Breast epithelium (tissue), 4 donors: ENCODE results near the gene NEURL4. TPM values are rescaled to one million over a fixed set of nuclear protein-coding genes. Genes with fewer than 3 reads are reported as not detected.

Experiments
- DNase-seq, 2 donors: peaks; one replicate each; pipeline ENCODE4 v3.0.0-alpha.2; 2019; ENCODE audit warnings: low spot score in 2 of 2
- H3K27ac ChIP-seq, 2 donors: fragments of 200-600 bp; sonication (generic) in 1 of 2; one replicate each; pipeline ENCODE4 v1.5.1; 2016 to 2019; ENCODE audit warnings: mild to moderate bottlenecking in 1 of 2
- H3K27me3 ChIP-seq, 2 donors: fragments of 200-600 bp; sonication (generic) in 1 of 2; one replicate each; pipeline versions ENCODE4 v1.5.1 to v1.6.0; 2017 to 2019; ENCODE audit warnings: control low read depth in 1 of 2, mild to moderate bottlenecking in 1 of 2
- H3K36me3 ChIP-seq: fragments of 200-600 bp; one replicate; pipeline ENCODE4 v1.5.1; 2019
- H3K4me1 ChIP-seq, 2 donors: fragments of 200-600 bp; sonication (generic); one replicate each; pipeline ENCODE4 v1.5.1; 2016 to 2019; ENCODE audit warnings: control low read depth in 1 of 2
- H3K4me3 ChIP-seq, 3 donors: fragments of 200-600 bp; sonication (generic); 1 replicate in 2 of 3; 2 replicates in 1 of 3; pipeline ENCODE4 v1.5.1; 2016 to 2019; ENCODE audit warnings: mild to moderate bottlenecking in 3 of 3, moderate library complexity in 2 of 3
- H3K9me3 ChIP-seq, 2 donors: fragments of 200-600 bp; sonication (generic) in 1 of 2; one replicate each; pipeline ENCODE4 v1.5.1; 2016 to 2019; ENCODE audit warnings: control low read depth in 1 of 2
- POLR2A ChIP-seq: fragments of 450-650 bp; IDR thresholded peaks from one replicate; pipeline ENCODE4 v1.6.1; 2016; ENCODE audit warnings: antibody characterized with exemption, mild to moderate bottlenecking, moderate library complexity
- POLR2AphosphoS5 ChIP-seq, 3 donors: sonication (generic); formaldehyde crosslinking; IDR thresholded peaks; one replicate each; pipeline ENCODE4 v1.6.1; 2017; ENCODE audit warnings: antibody characterized with exemption in 3 of 3
- intact Hi-C: fragments of 100-400 bp; cut with DNase I; formaldehyde crosslinking; loops from one replicate; pipeline ENCODE4 v1.15.1; 2023; ENCODE audit warnings: low total_unique reads
- total RNA-seq, 3 donors: library from RNA; depleted of rRNA; stranded (reverse); fragments of >200 nt; gene quantifications; one replicate each; pipeline ENCODE4 v1.1.0, GENCODE V29; 2016
- TF ChIP-seq, protein P1 (sequence below), 3 donors: fragments of 450-650 bp; IDR thresholded peaks; one replicate each; pipeline ENCODE4 v1.5.1; 2016 to 2017; ENCODE audit warnings: antibody characterized with exemption in 3 of 3, mild to moderate bottlenecking in 3 of 3, moderate library complexity in 3 of 3

The NEURL4 gene
- total RNA-seq, 3 donors from 2014 or later: 15.0 to 22.9 (median 17.4) TPM

DNA sequence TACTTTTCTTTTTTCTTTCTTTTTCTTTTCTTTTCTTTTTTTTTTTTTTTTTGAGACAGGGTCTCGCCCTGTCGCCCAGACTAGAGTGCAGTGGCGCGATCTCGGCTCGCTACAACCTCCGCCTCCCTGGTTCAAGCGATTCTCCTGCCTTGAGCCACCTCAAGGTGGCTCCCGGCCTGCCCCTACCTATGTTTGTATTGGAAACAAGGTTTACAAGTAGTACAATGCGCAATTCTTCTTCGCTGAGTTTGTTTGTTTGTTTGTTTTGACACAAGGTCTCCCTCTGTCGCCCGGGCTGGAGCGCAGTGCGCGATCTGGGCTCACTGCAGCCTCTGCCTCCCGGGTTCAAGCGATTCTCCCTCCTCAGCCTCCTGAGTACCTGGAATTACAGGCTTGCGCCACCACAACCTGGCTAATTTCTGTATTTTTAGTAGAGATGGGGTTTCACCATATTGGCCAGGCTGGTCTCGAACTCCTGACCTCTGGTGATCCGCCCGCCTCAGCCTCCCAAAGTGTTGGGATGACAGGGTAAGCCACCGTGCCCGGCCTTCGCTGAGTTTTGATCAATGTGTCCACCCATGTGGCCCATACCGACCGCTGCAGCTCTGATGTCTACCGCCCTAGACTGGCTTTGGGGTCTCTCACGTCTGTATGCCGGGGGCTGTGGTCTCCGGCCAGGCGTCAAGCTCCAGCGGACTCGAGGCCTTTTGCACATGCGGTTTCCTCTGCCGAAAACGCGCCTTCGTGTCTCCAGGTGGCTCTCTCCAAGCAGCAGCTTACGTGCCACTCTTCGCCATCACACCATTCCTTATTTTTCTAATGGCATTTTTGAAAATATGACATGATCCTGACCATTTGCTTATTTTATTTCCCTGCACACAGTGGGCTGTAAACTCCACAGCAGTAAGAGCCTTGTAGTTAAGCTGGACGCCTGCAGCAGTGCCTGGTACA lies 33.6 kb downstream of the NEURL4 start:
- no peak for DNase-seq
- Histone ChIP-seq H3K4me1 (peaks cover 4% of the 10 kb centered on the region in 2 donors), H3K27me3 (no peaks in the 10 kb centered on the region), H3K9me3 (no peaks in the 10 kb centered on the region), H3K27ac (peak overlapping the region; percentile 26 to 29), H3K4me3 (peak overlapping the region in 2 of 3 donors; percentile 46 to 58), H3K36me3 (no peaks in the 10 kb centered on the region)
- TF ChIP-seq POLR2A (no peak), POLR2AphosphoS5 (IDR thresholded peaks at IDR 0.05) (no peak)
- TF ChIP-seq, protein P1, sequence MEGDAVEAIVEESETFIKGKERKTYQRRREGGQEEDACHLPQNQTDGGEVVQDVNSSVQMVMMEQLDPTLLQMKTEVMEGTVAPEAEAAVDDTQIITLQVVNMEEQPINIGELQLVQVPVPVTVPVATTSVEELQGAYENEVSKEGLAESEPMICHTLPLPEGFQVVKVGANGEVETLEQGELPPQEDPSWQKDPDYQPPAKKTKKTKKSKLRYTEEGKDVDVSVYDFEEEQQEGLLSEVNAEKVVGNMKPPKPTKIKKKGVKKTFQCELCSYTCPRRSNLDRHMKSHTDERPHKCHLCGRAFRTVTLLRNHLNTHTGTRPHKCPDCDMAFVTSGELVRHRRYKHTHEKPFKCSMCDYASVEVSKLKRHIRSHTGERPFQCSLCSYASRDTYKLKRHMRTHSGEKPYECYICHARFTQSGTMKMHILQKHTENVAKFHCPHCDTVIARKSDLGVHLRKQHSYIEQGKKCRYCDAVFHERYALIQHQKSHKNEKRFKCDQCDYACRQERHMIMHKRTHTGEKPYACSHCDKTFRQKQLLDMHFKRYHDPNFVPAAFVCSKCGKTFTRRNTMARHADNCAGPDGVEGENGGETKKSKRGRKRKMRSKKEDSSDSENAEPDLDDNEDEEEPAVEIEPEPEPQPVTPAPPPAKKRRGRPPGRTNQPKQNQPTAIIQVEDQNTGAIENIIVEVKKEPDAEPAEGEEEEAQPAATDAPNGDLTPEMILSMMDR (IDR thresholded peaks at IDR 0.05): peak in 1 of 3 donors; percentile 17
- intact Hi-C loops: loop anchor here (2.0 kb wide), 1 partner anchor 15 kb away; the partner anchor contains the start of gene SLC2A4

DNA sequence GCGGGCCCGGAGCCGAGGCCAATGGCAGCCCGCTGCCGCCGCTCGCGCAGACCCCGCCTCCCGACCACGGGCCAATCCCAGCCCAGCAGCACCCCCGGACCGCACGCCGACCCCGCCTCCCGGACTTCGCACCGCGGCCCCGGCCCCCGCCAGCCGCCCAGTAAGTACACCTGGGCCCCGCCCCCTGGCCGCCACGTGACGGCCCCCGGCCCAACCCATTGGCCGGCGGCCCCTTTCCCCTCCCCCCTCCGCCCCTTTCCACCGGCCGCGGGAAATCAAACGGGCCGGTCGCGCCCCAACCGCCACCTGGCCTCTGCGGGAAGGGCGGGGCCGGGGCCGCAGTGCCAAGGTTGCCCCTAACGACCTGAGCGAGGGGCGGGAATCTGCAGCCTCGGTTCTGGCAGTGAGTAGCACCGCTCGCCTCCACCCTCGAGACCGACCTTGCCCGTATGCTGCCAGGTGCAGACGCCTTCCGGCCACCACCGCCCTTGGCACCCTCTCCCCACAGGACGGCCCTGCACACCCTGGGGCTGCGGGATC lies 34.5 kb downstream of the NEURL4 start, which contains the start of gene YBX2:
Gene YBX2 (minus strand): TSS at position 26 of the 540 bp plus-strand sequence. CDS start 139 bp downstream, outside the sequence.
- DNase-seq: peak; percentile 77 to 83
- Histone ChIP-seq H3K4me1 (peaks cover 4% of the 10 kb centered on the region in 2 donors), H3K9me3 (no peaks in the 10 kb centered on the region), H3K27me3 (no peaks in the 10 kb centered on the region), H3K4me3 (peak within 1 kb of the TSS; percentile 0 to 58 (median 46)), H3K36me3 (no peaks in the 10 kb centered on the region), H3K27ac (peak within 1 kb of the TSS; percentile 63 to 71)
- TF ChIP-seq POLR2A (no peak), POLR2AphosphoS5 (IDR thresholded peaks at IDR 0.05) (no peak)
- intact Hi-C loops: loop anchor here (2.0 kb wide), 1 partner anchor 14 kb away; the partner anchor contains the start of gene SLC2A4

DNA sequence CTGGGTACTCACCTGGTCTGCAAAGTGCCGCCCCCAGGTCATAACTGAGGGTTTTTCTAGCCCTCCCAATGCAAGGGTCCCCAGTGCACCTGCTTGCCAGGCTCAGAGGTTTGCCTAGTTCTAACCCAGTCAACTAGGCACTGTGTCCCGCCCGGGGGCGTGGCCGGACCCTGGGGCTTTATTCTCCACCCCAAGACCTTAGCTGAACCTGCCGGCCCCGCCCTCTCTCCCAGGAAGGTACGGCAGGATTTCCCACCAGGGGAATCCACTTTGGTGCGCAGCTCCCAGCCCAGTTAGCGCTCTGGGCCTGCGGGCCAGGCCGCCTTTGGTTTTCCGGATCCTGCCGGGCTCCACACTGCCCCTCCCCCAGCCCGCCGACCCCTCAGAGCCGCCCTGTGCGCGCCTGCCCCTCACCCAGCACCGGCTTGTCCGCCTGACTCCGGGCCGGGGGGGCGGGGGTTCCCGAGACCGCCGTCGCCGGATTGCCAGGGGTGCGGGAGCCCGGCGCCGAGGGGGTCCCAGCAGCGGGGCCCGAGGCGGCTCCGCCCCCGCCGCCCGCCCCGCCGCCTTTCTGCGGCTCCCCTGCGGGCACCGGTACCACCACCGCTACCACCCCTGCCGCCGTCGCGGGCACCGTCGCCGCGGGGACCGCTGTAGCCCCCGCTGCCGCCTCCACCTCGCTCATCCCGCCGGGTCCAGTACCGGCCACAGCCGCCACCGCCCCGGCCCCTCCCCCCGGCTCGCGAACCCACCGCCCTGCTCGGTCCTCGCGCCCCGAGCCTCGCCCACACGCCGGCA lies 35.1 kb downstream of the NEURL4 start:
- TF ChIP-seq POLR2AphosphoS5 (IDR thresholded peaks at IDR 0.05) (no peak), POLR2A (no peak)
- TF ChIP-seq, protein P1 (IDR thresholded peaks at IDR 0.05): no peak
- Histone ChIP-seq H3K4me1 (peaks cover 4% of the 10 kb centered on the region in 2 donors), H3K9me3 (no peaks in the 10 kb centered on the region), H3K36me3 (no peaks in the 10 kb centered on the region), H3K27me3 (no peaks in the 10 kb centered on the region), H3K4me3 (peak overlapping the region; percentile 0 to 58 (median 46)), H3K27ac (peak overlapping the region; percentile 63 to 71)
- DNase-seq: no peak
- intact Hi-C loops: loop anchor here (2.0 kb wide), 1 partner anchor 13 kb away; the partner anchor contains the start of gene SLC2A4

DNA sequence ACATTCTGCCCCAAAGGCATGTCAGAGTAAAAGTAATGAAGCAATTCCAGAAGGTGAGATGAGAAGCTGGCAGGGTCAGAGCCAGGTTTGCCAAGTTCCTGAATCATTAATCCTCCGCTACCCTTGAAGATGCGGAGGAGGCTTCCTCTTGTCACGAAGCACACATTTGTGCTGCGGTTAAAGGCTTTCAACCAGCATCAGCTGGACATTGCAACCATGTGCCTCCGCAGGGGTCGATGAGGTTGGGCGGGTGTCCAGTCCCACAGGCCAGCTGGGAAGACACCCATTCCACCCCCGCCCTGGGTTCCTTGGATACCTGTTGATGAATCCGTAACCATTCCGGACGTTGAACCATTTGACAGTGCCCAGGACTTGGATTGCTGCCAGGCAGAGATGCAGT lies 36.0 kb downstream of the NEURL4 start:
- peaks cover 4% of the 10 kb centered on the region in 2 donors for H3K4me1 ChIP-seq
- TF ChIP-seq POLR2A: no peak
- TF ChIP-seq, protein P1 (IDR thresholded peaks at IDR 0.05): no peak
- no peak for TF ChIP-seq POLR2AphosphoS5 (IDR thresholded peaks at IDR 0.05)

DNA sequence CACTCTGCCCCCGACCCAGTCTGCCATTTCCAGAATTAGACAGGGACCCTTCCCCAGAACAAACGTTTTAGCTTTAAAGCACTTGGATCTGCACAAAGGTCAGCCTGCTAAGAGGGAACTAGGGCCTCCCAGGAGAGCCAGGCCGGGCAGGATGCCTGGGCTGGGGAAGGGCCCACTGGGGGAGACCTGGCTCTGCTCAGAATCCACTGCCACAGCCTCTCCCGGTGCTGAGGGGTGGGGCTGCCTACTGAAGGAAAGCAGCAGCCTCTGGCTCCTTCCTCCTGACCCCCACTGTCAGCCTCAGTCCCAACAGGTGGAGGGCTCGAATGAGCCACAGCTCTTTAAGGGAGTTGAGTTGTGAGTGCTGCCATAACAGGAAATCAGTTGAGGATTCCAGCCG lies 36.4 kb downstream of the NEURL4 start:
- Histone ChIP-seq H3K27me3 (no peaks in the 10 kb centered on the region), H3K36me3 (no peaks in the 10 kb centered on the region), H3K9me3 (no peaks in the 10 kb centered on the region), H3K27ac (peak overlapping the region; percentile 63 to 71), H3K4me1 (peaks cover 4% of the 10 kb centered on the region in 2 donors), H3K4me3 (no peak overlapping the region)
- no peak for DNase-seq
- intact Hi-C loops: no loop called here
- TF ChIP-seq, protein P1 (IDR thresholded peaks at IDR 0.05): no peak
- TF ChIP-seq POLR2A (no peak), POLR2AphosphoS5 (IDR thresholded peaks at IDR 0.05) (no peak)

More for the DNA sequence above, 36.0 kb downstream of the NEURL4 start:
- Histone ChIP-seq H3K27ac (peak overlapping the region; percentile 63 to 71), H3K36me3 (no peaks in the 10 kb centered on the region), H3K4me3 (peak overlapping the region in 1 of 3 donors; percentile 15), H3K9me3 (no peaks in the 10 kb centered on the region), H3K27me3 (no peaks in the 10 kb centered on the region)
- intact Hi-C loops: no loop called here
- DNase-seq: no peak
